DMS153 treated with DMSO at 0.1 percent for 48 hours (cell line): ENCODE results near the gene SLC29A2.
"Not testable (repeated sequence)": the region's sequence is repeated elsewhere in the genome, so short reads cannot be mapped to it uniquely, and the experiment has no call there.

ENCODE experiments used
- DNase-seq: peaks from one replicate; lab custom pipeline; 2025; ENCODE audit not compliant: unreplicated experiment; lab: John Stamatoyannopoulos, UW

SLC29A2 gene

DNA sequence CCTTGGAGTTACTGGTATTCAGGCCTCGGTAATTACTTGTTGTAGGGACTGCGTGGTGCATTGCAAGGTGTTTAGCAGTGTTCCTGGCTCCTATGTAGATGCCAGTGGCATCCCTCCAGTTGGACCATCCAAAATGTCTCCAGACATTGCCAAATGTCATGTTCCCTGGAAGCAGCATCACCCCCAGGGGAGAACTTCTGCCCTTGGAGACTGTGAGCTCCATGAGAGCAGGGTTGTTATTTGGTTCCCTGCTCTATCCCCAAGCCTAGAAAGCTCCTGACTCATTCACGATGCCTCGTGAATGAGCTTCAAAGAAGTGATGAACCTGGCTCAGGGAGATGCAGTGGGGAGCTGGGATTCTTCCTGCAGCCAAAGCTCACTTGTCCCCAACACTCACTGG is 50.0 kb downstream of the SLC29A2 start:
- no peak for DNase-seq

GRCh38 chr11:66320748-66321147 is 50.8 kb downstream of the SLC29A2 start:
- not testable (repeated sequence) for DNase-seq

DNA sequence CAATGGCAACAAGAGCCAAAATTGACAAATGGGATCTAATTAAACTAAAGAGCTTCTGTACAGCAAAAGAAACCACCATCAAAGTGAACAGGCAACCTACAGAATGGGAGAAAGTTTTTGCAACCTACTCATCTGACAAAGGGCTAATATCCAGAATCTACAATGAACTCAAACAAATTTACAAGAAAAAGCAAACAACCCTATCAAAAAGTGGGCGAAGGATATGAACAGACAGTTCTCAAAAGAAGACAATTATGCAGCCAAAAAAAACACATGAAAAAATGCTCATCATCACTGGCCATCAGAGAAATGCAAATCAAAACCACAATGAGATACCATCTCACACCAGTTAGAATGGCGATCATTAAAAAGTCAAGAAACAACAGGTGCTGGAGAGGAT is 51.3 kb downstream of the SLC29A2 start:
- not testable (repeated sequence) for DNase-seq

DNA sequence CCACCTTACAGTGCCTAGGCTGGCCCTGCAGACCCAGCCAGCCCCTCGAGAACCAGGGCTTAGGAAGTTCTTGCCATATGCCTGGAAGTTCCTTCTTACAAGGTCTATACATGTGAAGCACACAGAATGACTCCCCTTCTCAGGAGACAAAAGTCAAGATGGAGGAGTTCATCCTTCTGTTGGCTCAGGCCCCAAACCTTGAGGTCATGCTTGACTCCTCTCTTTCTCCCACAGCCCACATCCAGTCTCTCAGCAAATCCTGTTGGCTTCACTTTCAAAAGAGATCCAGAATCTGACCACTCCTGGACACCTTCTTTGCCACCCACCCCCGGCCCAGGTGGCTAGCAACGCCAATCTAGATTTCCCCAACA is 53.0 kb downstream of the SLC29A2 start:
- no peak for DNase-seq

DNA sequence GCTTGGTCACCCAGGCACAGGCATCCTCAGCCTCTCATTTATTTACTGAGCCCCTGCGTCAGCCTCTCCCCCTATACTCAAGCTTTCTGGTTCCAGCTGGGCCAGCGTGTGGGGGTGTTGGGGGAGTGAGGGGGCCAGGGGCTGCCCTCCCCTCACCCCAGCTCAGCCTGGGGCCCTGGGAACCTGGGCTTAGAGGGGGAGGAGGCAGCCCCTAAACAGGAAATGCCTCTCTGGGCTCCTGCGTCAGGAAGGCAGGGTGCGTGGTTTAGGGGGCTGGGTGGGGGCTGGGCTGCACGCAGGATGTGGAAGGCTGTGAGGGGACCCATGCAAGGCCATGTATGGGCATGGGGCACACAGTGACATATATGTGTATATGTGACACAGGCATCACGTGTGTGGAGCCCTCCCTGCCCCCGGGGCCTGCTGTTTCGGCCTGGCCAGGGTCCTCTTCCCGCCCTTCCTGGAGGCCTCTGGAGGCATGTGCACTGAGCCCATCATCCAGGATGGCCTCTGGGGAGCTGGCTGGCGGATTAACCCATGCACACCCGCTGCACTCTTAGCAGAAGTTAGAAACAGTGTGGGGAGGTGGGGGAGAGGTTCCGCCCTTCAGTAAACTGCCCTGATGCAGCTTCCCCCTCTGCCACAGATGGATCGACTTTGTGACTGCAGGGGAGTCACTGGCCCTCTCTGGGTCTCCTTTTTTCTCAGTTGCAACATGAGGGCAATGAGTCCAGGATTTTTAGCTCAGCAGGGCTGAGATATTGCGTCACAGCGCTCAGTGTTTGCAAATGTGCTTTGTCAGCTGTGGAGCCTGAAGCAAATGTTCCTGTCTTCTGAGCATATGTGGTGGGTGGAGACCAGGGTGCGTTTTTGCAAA is 53.6 kb downstream of the SLC29A2 start:
- DNase-seq = no peak

- no peak for DNase-seq
Observed at GRCh38 chr11:66317322-66317722, 54.2 kb downstream of the SLC29A2 start.

DNA sequence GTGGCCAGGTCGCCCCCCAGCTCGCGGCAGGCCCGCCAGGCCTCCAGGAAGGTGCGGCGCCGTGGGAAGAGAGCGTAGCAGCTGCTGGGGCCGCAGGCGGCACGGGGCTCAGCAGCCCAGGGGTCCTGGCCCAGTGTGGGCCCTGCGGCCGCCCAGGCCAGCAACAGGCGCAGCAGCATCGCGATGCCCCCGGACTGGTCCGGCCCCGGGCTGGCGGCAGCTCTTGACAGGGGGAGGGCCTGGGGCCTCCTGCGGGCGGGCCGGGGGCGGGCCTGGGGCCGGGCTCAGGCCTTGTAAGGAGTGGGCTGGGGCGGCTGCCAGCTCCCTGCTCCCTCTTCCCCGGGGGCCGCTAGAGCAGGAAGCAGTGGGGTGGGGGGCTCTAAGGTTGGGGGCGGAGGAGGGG is 54.7 kb downstream of the SLC29A2 start, which contains the start of gene CD248:
TSS of gene CD248 (minus strand) at position 196 of the 403 bp plus-strand sequence. CDS start at position 179, 17 bp downstream.
- DNase-seq = no peak

DNA sequence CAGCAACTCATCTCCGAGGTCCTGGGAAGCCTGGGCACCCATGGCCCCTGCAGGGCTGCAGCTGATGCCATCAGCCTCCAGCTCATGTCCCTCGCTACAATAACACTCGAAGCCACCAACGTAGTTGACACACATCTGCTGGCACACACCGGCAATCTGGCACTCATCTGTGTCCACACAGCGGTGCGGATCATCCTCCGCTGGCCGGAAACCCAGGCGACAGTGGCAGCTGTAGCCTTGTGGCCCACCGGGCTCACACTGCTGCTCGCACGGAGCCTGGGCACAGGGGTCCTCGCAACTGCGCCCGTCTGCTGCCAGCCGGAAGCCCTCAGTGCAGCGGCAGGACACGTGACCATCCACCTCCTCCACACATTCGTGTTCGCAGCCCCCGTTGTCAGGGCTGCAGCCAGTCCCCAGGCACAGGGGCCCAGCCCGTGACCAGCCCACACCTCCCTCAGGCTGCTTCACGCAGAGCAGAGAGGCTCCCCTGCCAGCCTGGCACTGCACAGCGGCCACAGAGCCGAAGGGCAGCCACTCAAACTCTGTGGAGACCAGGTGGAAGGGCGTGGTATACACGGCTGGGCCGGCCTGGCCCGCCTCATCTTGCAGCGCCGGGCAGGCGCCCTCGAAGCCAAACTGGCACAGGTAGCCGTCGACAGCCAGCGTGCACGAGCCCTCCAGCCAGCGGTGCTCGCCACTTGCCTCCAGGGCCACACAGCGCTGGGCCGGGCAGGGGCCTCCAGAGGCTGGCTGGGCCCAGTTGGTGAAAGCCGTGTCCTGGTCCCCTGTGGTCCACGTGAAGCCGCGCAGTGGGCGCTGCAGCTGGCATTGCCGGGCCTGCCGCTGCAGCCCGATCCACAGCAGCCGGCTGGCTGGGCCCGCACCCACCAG is 55.4 kb downstream of the SLC29A2 start:
- DNase-seq = no peak

DNA sequence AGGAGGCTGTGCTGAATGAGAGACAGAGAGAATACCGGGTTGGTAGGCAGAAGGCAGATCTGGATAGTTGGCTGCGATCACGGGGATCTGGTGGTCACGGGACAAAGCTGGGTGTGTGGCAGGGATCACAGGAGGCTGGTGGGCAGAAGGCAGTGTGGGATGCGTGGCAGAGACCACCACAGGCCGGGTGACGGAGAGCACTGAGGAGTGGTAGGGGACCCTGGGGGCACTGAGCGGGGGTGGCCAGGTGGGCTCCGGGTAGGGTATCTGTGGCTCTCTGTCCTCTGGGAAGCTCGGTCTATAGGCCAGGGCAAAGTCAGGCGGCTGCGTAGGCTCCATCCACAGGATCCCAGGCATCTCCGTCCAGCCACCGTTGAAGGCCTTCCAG is 56.1 kb downstream of the SLC29A2 start:
- no peak for DNase-seq

- no peak for DNase-seq
Observed at GRCh38 chr11:66314561-66315497, 56.7 kb downstream of the SLC29A2 start.

GRCh38 chr11:66314186-66314501 is 57.4 kb downstream of the SLC29A2 start:
- DNase-seq = no peak

GRCh38 chr11:66313321-66314185 is 58.0 kb downstream of the SLC29A2 start:
- DNase-seq = no peak

DNA sequence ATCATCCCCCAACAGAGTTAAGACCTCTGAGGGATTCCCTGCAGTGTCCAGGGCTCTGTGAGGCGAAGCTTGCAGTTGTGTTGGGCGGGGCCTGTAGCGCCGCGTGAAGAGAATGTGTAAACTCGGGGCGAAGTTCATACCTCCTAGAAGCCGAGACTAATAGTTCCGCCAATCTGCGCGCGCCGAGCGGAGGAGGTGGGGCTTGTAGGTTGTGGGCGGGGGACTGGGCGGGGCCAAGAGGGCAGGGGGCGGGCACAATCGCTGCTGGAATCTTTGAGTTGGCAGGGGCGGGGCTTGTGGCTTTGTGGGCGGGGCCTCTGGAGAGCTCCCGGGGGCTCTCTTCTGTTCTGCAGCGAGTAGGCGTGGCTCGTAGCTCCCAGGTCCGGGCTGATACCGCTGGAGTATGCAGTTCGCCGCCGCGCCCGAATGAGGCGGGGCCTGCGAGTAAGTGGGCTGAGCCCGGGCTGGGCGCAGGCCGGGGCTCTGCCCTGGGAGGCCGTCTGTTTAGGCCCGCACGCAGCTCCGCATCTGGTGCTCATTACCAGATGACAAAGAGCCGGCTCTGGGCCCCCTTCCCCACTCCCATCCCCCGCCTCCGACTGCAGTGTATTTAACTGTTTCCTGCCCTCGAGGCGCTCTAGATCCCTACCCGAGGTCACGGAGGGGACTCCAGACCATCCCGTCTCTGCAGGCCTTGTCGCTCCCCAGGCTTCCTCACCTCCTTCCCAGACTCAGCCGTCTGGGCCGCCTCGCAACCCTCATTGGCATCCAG is 58.8 kb downstream of the SLC29A2 start:
- peak; percentile 94 for DNase-seq
